ENCODE results near the gene ZBED2.
"Not testable (repeated sequence)": the region's sequence is repeated elsewhere in the genome, so short reads cannot be mapped to it uniquely, and the experiment has no call there.

ZBED2 gene

DNA sequence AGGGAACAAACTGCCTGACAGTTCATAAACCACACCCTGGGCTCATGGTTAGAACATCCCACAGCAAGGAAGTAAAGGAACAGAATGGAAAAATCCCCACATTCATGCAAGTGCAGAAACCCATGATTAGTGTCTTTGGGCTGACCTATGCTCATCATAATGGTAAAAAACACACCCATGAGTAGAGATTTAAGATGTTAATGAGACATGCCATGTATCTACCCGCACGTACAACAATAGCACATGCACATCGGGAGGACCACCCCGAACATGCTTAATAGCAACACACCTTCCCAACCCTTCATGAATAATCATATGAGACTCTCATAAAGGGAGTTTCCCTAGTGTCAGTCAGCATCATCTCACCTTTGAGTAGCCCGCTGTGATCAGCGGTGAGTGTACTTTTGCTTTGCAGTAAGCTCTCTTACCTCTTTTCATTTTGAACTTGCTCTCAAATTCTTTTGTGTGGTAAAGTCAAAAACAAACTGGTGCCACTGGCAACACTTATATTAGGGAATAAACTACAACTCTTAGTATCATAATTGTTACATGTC is 23.2 kb downstream of the ZBED2 start:
- no peak for DNase-seq (ENCODE audit: low read depth, low spot score)

DNA sequence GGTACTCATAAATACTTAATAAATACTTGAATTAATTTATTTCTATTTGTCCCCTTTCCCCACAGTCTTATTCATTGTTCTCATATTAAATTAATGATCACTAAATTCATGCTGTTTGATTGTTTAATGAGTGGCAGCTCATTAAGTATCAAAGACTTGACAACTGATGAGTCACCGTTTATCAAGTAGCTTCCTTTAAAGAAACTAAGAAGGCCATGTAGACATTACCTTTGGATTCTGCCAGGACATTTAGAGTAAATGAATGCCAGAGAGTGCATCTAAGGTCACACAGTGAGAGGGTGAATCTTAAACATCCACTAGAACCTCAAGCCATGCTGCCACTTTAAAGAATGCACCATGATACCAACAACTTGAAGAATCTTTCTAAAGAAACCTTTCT is 23.9 kb downstream of the ZBED2 start:
- no peak for DNase-seq (ENCODE audit: low read depth, low spot score)

DNA sequence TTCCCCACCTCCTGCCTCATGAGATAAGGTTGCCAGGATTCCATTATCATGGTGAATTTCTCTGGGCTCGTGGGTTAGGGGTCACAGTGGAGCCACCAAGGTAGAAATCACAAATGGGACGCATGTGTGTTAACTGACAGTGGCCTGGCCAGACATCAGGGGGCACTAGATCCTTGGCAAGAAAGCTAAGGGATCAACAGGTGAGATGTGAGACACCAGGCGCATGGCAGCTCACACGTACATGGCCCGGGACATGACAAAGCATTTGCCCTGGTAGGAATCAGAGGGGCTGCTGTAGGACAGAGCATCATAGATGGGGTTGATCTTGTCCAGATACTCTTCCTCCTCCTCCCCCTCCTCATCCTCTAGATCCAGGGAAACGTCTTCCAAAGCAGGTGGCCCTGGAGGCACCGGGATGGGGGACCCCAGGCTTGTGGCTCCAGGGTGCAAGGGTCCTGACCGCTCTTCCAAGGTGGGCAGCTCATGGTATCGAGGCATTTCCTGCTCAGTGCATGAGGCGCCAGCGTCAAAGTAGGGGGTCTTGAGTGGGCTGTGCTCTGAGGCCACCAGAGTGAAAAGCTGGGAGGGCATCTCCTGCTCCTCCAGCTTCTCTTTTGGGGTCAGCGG is 24.6 kb downstream of the ZBED2 start:
- DNase-seq (ENCODE audit: low read depth, low spot score) = no peak

DNA sequence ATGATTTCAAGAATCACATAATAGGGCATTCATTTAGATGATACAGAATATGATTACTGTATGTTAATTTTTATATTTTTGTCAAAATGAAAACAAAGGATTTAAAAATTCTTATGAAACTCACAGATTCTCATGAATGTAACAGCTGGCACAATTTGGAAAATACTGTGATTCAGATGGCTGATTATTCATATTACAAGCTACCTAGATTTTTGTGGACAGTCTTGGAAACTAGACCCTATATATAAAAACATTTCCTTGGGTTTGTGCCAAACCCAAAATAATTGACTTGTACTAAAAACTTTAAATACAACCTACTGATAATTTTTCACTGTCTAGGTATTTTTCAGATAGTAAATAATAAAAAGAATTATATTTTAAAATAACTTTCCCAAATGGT is 26.2 kb downstream of the ZBED2 start:
- no peak for DNase-seq (ENCODE audit: low read depth, low spot score)

DNA sequence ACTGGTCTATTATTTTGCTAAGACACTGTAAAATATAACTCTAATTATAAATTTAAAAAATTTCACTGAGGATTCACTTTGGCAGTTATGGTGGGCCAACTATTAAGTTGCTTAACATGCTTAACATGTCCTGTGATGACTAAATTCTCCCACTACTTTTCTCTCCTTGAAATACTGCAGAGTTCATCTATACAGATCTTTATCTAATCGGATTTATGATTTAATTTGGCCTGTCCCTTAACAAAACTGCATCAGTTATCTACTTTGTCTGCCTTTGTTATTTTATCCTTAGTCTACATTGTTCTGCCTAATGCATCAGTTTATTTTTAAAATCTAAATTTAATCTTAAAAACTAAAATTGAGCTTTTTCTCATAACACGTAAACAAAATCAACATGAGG is 26.8 kb downstream of the ZBED2 start:
- DNase-seq (ENCODE audit: low read depth, low spot score) = no peak

DNA sequence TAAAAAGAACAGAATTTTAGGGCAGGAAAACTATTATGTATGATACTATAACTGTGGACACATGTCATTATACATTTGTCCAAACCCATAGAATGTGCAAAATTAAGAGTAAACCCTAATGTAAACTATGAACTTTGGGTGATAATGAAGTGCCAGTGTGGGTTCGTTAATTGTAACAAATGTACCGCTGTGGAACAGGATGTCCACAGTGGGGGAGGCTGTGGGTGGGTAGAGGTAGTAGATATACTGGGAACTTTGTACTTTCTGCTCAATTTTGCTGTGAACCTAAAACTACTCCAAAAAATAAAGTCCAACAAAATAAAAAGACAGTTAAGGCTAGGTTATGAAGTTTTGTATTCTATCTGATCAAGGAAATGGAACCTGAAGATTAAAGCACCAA is 28.3 kb downstream of the ZBED2 start:
- DNase-seq (ENCODE audit: low read depth, low spot score) = no peak

DNA sequence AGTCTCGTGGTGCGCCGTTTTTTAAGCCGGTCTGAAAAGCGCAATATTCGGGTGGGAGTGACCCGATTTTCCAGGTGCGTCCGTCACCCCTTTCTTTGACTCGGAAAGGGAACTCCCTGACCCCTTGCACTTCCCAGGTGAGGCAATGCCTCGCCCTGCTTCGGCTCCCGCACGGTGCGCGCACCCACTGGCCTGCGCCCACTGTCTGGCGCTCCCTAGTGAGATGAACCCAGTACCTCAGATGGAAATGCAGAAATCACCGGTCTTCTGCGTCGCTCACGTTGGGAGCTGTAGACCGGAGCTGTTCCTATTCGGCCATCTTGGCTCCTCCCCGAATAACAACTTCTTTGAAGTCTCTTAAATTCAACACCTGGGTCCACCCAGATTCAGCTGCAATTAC is 33.2 kb downstream of the ZBED2 start:
- not testable (repeated sequence) for DNase-seq (ENCODE audit: low read depth, low spot score)

DNA sequence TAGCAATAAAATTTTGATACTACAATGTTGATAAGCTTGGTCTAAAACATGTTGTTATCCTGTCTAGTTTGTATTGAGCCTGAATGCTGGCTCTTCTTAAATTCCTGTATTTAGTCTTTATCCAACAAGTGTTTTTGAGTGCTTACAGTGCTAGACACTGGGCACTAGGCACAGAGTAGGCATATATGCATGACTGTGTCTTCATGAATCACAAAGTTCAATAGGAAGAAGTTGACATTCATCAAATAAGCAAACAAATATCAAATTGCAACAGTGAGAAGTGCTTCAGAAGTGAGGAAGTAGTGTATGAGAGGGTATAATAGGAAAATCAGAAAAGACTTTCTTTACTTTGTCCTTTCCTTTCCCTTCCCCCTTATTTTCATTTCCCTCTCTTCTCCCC is 46.4 kb downstream of the ZBED2 start:
- DNase-seq (ENCODE audit: low read depth, low spot score) = no peak

DNA sequence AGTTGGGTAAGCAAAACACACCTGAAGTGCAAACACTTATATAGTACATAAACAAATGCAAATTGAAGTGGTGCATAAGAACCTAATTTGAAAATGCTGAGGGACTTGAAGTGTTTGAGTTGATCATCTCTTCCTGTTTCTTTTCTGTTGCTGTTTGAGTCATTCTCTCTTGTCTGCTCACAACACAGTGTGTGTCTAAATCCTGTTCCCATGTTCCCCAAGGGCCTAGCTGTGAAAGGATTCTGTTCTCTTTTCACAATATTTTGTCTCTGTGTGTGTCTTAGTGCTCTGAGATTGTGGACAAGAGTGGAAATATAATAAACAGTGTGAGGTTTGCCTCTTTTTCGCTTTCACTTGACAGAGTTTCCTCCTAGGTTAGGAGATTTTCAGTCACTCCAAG is 47.1 kb downstream of the ZBED2 start:
- no peak for DNase-seq (ENCODE audit: low read depth, low spot score)

DNA sequence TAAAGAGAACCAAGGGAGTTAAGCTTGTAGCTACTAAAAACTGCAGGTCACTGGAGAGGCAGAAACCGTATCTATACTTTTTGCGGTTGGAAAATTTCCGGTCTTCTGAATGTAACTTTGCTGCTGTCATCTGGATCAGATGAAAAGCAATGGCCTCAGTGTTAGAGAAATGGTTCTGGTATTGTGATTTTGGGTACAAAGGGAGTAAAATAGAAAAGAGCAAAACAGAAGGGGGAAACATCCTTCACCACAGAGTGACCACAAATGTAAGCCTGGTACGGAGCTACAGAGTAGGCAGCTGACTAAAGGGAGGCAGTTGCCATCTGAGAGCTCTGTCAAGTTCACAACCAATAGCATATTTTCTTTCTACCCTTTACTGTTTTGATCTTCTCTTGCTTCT is 47.5 kb downstream of the ZBED2 start:
- no peak for DNase-seq (ENCODE audit: low read depth, low spot score)

DNA sequence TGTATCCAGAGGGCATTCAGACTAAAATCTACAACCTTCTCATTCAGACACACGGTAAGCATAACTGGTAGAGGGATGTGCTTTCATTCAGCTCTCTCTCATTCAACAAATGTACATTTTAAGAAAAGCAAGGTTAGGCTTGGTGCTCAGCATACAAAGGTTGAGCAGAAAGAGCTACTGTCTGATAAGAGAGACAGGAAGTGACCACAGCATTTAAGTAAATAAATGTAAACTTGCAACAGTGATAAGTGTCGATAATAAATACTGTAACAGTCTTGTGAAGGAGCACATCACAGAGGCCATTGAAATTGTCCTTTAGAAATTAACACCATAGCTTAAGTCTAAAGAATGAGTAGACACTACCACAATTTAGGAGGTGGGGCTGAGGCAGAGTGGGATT is 49.8 kb downstream of the ZBED2 start:
- no peak for DNase-seq (ENCODE audit: low read depth, low spot score)
